ENCODE results near the gene ITGAX.

The ITGAX gene

DNA sequence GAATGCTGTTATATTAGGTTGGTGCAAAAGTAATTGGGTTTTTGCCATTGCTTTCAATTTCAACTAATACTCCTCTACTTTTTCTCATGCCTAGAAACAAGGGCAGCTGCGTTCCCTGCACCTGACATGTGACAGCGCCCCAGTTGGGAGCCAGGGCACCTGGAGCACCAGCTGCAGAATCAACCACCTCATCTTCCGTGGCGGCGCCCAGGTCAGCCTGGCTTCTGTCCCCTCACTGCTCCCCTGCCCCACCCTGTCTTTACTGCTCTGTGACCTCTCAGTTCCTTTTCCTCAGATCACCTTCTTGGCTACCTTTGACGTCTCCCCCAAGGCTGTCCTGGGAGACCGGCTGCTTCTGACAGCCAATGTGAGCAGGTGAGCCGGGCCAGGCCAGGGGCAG lies 21.7 kb downstream of the ITGAX start:
- no peak for DNase-seq

DNA sequence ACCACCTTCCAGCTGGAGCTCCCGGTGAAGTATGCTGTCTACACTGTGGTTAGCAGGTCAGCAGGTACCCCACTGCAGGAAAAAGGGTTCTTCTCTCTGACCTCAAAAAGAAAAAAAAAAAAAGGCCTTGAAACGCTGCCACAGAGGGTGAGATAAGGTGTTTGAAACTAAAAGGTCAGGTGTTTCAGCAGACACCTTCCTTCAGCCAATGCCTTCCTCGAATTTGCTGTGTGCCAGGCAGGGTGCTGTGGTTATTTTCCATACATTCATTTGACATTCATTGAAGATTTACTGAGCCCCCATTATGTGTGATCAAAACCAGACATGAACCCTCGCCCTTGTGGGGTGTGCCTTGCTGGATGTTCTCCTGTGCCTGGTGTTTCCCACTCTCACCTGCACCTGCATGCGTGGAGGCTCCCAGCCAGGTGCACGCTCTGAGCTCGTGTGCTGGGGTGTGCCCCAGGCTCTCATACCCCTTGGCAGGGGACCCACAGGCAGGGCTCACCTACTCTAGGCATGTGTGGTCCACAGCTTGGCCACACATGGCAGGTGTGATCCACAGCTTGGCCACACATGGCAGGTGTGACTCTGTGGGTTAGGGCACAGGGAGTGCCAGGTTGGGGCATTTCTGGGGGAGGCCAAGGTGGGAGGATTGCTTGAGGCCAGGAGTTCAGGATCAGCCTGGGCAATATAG lies 22.4 kb downstream of the ITGAX start:
- DNase-seq = no peak

DNA sequence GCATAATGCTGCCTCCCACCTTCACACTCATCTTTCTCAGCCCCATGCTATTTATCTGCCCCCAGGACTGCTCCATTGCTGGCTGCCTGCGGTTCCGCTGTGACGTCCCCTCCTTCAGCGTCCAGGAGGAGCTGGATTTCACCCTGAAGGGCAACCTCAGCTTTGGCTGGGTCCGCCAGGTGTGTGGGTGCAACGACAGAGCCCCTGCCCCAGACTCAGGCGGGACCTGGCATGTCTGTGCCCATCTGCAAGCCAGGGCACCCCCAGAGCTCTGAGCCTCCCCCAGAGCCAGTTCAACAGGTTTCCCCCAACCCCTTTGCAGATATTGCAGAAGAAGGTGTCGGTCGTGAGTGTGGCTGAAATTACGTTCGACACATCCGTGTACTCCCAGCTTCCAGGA lies 25.2 kb downstream of the ITGAX start:
- no peak for DNase-seq

DNA sequence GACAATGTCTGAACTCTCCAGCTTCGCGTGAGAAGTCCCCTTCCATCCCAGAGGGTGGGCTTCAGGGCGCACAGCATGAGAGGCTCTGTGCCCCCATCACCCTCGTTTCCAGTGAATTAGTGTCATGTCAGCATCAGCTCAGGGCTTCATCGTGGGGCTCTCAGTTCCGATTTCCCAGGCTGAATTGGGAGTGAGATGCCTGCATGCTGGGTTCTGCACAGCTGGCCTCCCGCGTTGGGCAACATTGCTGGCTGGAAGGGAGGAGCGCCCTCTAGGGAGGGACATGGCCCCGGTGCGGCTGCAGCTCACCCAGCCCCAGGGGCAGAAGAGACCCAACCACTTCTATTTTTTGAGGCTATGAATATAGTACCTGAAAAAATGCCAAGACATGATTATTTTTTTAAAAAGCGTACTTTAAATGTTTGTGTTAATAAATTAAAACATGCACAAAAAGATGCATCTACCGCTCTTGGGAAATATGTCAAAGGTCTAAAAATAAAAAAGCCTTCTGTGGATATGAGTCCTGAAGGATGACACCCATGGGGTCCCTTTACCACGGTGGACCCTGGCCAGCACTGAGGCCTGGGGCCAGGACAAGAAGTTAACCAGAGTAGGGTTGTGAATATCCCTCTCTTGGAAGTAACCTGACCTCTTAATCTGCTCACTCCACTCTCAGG lies 27.6 kb downstream of the ITGAX start:
- peak; percentile 3 for DNase-seq

DNA sequence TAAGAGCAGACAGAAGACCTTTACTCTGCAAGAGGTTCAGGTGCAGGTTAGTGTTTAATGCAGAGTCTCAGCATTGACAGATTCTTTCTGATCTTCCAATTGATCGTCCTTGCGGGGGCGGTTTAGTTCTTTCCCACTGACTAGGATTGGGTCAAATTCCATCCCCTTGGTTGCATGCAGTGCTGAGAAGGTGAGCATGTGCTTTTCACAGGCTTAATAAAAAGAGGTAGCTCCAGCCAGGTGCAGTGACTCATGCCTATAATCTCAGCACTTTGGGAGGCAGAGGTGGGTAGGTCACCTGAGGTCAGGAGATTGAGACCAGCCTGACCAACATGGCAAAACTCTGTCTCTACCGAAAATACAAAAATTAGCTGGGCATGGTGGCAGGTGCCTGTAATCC lies 30.7 kb downstream of the ITGAX start:
- DNase-seq = no peak

DNA sequence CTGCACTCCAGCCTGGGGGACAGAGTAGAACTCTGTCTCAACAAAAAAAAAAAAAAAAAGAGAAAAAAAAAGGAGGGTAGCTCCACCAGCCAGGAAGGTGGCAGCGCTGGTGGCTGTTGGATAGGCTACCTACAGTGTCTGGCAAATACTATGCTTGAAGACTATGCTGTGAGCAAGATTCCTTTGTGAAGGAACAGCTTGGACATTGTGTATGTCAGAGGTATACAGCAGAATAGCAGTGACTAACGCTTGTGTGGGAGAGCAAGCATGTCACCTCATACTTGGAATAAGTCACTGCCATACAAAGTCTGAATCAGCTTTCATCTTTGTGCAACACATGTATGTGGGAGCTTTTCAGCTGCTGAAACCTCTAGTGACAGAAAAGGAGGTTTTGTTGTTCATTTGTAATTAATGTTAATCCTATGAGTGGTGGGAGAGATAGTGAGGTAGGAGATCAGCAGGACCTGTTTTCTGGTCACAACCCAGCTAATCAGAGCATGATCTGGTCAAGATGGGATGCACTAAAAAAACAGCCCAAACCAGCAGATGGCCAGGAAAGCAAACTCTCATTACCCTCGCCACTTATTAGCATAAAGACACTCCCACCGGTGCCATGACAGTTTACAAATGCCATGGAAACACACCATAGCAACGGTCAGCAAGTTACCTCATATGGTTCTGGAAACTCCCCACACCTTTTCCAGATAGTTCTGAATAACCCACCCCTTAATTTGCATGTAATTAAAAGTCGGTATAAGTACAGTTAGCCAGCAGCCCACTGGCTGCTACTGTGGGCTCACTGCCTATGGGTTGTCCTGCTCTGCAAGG lies 31.4 kb downstream of the ITGAX start:
- DNase-seq = no peak

DNA sequence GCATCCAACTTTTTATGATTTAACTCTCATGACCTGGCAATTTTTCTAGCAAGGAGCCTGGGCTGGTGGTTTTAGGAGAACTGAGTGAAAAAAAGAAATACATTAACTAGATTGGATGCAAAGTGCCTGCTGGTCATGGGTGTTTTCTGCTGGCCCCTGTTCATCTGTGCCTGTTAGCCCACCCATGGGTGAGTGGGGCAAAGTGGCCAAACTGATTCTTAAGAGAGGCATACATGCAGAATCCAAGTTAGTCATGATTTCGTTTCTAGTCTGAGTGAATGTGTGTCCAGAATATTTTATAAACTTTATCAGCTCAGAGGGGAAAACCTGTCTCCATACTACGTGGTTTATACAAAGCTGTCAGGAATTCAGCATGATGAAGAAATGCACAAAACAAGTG lies 33.6 kb downstream of the ITGAX start:
- DNase-seq = no peak

DNA sequence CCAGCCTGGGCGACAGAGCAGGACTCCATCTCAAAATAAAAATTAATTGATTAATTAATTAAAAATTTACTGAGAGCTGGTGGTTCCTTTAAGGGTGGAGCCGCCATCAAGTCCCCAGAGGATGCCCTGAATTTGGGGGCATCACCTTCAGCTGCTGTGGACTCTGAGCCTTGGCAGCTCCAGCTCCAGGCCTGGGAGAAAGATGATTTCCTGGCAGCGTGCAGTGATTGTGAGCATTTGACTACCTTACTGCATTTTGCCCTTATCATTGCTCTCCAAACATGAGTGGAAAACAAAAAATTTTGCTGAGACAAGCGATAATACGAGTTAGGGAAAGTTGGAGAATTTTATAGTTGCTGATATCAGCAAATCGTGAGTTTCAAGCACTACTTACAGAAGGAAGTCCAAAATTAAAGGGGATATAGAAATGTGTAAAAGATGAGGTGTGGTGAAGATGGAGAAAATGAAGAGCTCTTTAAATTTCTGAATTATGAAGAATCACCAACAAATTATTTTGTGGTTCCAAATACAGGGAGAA lies 35.6 kb downstream of the ITGAX start:
- DNase-seq = no peak

DNA sequence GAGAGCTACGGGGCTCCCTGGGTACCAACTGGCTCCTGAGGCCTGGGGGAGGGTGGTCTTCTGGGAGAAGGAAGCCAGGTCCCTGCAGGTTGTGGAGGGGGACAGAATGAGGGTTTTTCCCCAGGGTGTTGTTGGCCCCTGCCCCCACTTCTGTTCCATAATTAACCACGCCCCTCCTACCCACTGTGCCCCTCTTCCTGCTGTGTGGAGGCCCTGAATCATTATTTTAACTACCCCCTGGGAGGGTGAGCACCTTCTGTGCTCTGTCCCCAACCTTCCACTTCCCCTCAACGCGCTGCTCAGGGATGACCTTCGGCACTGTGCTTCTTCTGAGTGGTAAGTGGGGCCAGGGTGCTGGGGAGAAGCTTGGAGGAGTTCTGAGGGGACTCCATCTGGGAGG lies 38.1 kb downstream of the ITGAX start, which contains the start of gene ITGAD:
Gene ITGAD (plus strand): TSS at position 280 of the 400 bp plus-strand sequence. CDS start 26 bp downstream, at position 306.
- no peak for DNase-seq

DNA sequence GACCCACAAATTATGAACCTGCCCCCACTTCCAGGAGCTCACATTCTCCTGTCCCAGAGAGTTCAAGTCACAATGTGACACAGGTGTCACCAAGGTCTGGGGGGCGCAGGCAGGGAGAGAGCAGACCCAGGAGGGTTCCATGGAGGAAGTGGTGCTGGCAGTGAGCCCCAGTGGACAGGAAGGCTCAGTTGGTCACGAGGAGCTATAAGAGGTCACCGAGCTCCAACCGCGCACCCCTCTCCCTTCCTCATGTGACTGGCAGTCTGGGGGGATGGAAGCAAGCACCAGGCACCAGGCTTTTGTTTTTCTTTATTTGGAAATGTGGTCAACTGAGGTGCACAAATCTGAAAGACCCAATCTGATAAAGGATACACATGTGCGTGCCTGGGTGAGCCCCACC lies 40.7 kb downstream of the ITGAX start:
- no peak for DNase-seq

DNA sequence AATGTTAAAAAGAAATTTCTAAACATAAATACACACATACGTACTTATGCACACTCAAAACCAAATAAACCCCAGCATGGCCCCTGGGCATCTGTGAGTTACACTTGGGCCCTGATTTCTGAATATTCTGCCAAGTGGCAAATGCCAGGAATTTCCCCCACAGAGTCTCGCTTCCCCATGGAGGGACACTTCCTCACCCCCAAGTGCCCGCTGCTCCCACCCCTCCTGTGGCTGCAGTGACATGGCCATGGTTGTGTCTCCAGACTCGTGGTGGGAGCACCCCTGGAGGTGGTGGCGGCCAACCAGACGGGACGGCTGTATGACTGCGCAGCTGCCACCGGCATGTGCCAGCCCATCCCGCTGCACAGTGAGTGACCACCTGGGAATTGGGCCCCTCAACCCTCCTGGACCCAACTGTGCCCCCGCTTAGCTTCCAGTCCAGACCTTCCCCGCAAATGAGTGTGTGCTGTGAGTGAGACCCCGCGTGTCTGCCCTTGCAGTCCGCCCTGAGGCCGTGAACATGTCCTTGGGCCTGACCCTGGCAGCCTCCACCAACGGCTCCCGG lies 42.2 kb downstream of the ITGAX start:
- DNase-seq = no peak

DNA sequence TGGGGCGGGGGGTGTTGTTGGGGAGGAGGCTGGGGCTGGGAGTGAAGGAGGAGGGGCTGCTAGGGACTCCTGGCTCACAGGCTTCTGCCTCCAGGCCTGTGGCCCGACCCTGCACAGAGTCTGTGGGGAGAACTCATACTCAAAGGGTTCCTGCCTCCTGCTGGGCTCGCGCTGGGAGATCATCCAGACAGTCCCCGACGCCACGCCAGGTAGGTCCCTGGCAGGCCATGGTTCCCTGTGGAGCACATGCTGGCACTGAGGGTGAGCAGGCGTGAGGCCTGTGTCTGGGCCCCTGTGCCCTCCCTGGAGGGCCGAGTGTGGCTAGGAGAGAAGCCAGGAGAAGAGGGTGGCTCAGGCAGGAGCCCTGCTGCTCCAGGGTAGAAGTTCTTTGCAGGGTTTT lies 42.7 kb downstream of the ITGAX start:
- no peak for DNase-seq

DNA sequence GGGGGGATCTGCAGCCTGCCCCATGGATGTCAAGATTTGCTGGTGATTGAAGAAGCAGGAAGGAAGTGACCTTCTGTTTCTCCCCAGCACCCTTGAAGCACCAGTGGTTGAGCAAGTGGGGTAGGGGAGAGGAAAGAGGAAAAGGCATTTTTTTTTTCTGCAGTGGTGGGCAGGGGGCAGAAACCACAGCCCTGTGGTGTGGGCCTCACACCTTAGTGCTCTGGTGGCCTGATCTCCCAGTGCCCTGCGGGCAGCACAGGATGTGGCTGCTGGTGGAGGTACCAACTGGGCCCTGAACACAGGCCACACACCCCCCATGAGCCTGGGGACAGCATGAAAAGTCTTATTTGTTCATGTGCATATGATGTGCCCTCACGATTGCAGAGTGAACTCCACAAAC lies 45.2 kb downstream of the ITGAX start:
- no peak for DNase-seq

DNA sequence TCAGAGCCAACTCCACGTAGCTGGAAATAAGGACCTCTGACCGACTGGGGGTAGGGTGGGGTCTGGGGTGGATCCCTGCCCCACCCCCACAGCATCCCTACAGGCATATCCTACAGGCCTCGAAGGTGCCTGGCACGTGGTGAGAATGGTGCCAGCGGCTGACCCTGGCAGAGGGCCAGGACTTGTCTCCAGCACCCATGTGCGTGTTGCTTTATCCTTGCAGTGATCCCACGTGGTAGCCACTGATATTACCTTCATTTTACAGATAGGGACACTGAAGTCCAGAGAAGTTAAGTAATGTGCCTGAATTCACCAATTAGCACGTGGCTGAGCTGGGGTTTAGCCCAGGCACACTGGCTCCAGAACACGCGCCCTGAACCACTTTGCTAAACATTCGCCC lies 46.5 kb downstream of the ITGAX start:
- DNase-seq = no peak

DNA sequence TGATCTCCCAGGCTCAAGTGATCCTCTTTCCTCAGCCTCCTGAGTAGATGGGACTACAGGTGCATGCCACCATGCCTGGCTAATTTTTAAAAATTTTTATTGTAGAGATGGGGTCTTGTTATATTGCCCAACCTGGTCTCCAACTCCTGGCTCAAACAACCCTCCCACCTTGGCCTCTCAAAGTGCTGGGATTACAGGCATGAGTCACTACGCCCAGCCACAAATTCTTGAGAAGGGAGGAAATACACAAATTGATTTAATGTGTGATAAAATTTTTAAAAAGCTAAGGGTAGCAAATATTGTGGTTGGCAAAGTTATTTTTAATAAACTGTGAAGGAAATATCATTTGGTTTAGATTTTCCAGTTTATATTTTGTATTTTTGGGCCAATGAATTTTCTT lies 47.7 kb downstream of the ITGAX start:
- DNase-seq = no peak

DNA sequence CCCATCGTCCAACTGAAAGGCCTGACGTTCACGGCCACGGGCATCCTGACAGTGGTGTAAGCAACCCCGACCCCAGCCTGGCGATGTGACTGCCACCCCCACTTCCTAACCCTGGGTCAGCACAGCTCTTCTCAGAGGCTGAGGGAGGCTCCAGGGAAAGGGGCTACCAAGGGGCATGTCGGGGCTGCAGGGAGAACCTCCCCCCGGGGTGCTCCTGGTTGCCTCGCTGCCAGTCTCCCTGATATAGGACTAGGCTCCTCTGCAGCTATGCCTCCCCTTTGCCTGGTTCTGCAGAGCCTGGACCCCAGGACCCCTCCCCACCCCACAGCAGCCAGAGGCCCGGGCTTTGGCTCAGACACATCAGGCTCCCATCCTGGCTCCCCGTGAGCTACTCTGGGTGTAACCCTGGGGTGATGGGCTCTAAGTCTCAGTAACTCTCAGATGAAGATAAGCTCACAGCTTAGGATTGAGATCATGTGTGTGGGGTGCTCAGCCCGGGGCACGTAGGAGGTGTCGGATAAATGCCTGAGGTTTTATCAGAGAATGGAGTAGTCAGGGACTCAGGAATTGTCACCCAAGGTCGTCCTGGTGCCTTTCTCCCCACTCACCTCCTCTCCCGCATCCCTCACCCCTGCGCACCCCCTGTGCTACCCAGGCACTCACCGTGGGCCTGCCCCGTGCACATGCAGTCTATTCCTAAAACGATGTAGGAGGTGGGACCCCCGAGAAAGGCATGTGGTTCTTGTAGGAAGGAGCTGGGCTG lies 48.8 kb downstream of the ITGAX start:
- no peak for DNase-seq

DNA sequence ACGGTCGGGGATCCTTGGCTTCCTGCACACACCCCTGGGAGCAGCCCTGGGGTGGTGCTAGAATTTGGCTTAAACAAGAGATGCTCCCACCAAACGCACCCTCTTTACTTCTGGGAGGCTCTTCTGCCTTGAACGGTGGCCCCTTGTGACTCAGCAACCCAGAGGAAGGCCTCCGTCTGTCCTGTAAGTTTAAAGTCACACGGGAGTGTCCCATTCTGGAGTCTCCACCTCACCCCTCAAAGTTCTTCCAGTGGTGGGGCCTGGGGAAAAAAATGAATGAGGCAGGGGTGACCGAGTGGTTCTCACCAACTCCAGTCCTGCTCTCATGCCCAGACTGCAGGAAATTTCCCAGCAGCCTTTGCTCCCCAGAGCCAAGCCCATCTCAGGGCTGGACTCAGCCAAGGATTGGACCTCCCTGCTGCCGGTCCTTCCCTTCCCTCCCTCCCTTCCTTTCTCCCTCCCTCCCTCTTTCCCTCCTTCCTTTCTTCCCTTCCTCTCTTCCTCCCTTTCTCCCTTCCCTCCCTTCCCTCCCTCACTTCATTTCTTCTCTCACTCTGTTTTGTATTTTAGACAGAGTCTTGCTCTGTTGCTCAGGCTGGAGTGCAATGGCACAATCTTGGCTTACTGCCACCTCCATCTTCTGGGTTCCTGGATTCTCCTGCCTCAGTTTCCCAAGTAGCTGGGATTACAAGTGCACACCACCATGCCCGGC lies 49.5 kb downstream of the ITGAX start:
- DNase-seq = no peak

DNA sequence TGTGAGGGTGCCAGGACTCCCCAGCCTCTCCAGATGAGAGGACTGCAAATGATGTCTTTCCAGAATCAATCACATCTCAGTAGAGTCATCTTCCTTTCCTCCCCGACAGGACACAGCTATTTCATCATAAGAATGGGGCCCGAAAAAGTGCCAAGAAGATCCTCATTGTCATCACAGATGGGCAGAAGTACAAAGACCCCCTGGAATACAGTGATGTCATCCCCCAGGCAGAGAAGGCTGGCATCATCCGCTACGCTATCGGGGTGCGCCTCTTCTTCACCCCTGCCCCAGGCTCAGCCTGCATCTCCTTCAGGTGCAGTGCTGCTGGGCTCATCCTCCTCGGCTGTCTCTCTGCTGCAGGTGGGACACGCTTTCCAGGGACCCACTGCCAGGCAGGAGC lies 52.4 kb downstream of the ITGAX start:
- no peak for DNase-seq

DNA sequence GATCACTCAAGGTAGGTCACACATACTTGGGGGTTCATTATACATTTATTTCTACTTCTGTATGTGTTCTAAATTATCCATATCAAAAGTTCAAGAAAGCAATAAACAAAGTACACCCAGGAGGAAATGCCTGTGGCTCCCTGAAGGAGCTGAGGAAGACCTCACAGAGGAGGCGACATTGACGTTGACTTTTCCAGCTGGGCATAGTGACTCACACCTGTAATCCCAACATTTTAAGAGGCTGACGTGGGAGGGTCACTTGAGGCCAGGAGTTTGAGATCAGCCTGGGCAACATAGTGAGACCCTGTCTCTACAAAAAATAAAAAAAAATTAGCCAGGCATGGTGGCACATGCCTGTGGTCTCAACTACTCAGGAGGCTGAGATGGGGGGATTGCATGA lies 54.5 kb downstream of the ITGAX start:
- DNase-seq = no peak

DNA sequence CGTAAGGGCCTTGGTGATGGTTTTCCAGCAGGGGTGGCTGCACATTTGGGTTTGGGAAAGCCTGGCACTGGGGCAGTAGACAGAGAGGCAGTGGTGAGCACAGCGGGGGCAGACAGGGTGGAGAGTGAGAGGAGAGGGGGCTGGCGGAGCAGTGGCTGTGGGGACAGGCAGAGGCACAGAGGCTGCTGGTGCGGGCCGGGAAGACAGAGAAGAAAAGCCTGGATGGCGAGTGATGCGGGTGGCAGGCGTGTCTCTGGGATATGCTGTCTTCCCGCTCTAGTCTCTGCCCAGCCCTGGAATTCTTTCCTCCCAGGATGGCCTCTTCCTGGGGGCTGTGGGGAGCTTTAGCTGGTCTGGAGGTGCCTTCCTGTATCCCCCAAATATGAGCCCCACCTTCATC lies 55.1 kb downstream of the ITGAX start:
- no peak for DNase-seq

DNA sequence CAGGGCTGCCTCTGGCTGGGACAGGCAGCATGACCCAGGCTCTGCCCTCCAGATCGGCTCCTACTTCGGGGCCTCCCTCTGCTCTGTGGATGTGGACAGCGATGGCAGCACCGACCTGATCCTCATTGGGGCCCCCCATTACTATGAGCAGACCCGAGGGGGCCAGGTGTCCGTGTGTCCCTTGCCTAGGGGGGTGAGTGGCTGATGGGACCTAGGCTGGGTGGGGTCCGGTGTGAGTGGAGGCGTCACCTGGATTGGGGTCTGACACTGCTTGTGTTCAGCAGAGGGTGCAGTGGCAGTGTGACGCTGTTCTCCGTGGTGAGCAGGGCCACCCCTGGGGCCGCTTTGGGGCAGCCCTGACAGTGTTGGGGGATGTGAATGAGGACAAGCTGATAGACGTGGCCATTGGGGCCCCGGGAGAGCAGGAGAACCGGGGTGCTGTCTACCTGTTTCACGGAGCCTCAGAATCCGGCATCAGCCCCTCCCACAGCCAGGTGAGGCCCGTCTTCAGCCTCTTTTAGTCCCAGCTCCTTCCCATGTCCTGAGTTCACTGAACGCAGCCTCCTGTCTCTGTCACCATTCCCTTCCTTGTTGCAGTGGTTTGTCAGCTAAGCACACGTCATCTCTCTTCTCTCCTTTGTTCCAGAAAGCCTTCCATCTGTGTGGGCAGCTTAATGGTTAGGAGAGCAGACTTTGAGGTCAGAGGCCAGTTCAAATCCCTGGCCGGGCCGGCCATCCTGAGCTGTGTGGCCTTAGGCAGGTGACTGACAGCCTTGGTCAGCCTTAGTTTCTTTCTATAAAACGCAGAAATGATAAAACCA lies 56.3 kb downstream of the ITGAX start:
- DNase-seq = no peak
